G401.6 (cell line): ENCODE measurements around the gene KRTAP10-9.

Experiments
- FAIRE-seq: peaks from 2 replicates; lab custom pipeline; 2012; peaks lifted over from hg19 to GRCh38; lab: Jason Lieb, UNC

KRTAP10-9 gene

GRCh38 chr21:44666401-44667320 lies 39.8 kb downstream of the KRTAP10-9 start, which contains the start of gene KRTAP12-2:
Gene KRTAP12-2, minus strand, starts transcription at chr21:44666927. Its CDS starts 41 bp downstream, at chr21:44666886.
- FAIRE-seq, result no peak

- FAIRE-seq, result no peak
Measured at GRCh38 chr21:44667612-44668011, 40.7 kb downstream of the KRTAP10-9 start.

GRCh38 chr21:44670642-44671432 lies 43.9 kb downstream of the KRTAP10-9 start:
- FAIRE-seq, result no peak

DNA sequence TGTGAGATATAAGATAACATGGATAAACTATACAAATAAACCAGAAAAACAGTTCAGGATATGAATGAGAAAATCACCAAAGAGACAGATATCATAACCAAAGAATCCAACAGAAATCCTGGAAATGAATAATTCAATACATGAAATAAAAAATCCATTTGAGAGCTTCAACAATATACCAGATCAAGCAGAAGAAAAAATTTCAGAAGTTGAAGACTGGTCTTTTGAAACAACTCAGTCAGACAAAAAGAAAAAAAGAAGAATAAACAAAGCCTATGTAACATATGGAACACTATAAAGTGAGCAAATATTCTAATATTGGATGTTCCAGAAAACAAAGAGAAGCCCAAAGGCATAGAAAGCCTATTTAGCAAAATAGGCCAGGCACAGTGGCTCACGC lies 45.0 kb downstream of the KRTAP10-9 start:
- FAIRE-seq, result no peak

- no peak for FAIRE-seq
Measured at GRCh38 chr21:44677881-44678280, 51.0 kb downstream of the KRTAP10-9 start.
